Right atrium auricular region (tissue), 2 donors: ENCODE results near the gene KCP. TPM values are rescaled to one million over a fixed set of nuclear protein-coding genes. Genes with fewer than 3 reads are reported as not detected.

Experiments used
- DNase-seq: peaks from one replicate; pipeline ENCODE4 v3.0.0-alpha.2; 2019; ENCODE audit warnings: low spot score
- H3K27ac ChIP-seq, 2 donors: fragments of 200-600 bp; sonication (generic); 1 replicate in 1 of 2; 2 replicates in 1 of 2; pipeline ENCODE4 v1.5.1; 2016 to 2019
- H3K27me3 ChIP-seq, 2 donors: fragments of 200-600 bp; sonication (generic); one replicate each; pipeline versions ENCODE4 v1.5.1 to v1.6.0; 2017 to 2019
- H3K36me3 ChIP-seq: fragments of 200-600 bp; sonication (generic); one replicate; pipeline ENCODE4 v1.5.1; 2016
- H3K4me1 ChIP-seq, 2 donors: fragments of 200-600 bp; sonication (generic); one replicate each; pipeline versions ENCODE4 v1.5.1 to v1.6.0; 2017 to 2019
- H3K4me3 ChIP-seq, 2 donors: fragments of 200-600 bp; sonication (generic); 1 replicate in 1 of 2; 2 replicates in 1 of 2; pipeline ENCODE4 v1.5.1; 2017 to 2019; ENCODE audit warnings: mild to moderate bottlenecking in 1 of 2, moderate library complexity in 1 of 2
- H3K9me3 ChIP-seq, 2 donors: fragments of 200-600 bp; sonication (generic); one replicate each; pipeline ENCODE4 v1.5.1; 2019
- total RNA-seq, 2 donors: library from RNA; depleted of rRNA; stranded (reverse); fragments of >200 nt; gene quantifications; one replicate each; pipeline ENCODE4 v1.1.0, GENCODE V29; 2016
- TF ChIP-seq, protein P1 (sequence below), 2 donors: fragments of 200-600 bp; sonication (generic); IDR thresholded peaks; one replicate each; pipeline ENCODE4 v1.5.1; 2019; ENCODE audit warnings: antibody characterized with exemption in 2 of 2

Gene KCP
- total RNA-seq, 2 donors from 2014 or later, result not detected

DNA sequence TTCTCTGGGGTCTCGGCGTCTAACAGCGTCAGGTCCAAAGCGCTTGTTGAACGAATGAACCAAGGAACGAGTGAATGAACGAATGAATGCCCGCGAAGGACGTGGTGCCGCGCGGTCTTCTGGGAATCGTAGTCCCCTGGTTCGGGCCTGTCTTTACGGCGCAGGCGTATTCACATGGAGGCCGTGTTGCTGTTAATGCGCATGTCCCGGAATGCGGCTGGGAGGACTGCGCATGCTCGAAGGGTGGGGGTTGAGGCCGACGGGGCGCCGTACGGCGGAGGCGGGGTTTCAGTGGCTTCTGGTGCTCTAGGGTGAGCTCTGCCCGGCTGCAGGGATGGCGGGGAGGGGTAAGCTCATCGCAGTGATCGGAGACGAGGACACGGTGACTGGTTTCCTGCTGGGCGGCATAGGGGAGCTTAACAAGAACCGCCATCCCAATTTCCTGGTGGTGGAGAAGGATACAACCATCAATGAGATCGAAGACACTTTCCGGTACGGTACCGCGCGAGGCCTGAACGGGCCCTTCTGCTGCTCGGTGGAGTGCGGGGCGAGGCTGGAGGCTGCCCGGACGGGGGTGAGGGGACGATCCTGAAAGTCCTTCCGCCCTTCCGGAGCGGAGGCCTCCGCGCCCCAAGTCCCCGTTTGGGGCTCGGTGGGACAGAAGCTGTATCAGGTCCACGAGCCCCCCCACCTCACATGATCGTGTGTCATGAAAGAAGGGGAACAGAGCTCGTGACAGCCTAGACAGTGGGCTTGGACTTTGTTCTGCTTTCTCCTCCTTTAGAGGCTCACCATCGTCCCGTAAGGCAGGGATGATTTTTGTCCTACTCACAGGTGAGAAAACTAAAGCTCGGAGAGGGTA, 47.7 kb downstream of the KCP start, which contains the start of gene ATP6V1F:
ATP6V1F (plus strand) TSS at position 286 of the 862 bp plus-strand sequence; CDS start at position 335, 49 bp downstream.
- TF ChIP-seq, protein P1, sequence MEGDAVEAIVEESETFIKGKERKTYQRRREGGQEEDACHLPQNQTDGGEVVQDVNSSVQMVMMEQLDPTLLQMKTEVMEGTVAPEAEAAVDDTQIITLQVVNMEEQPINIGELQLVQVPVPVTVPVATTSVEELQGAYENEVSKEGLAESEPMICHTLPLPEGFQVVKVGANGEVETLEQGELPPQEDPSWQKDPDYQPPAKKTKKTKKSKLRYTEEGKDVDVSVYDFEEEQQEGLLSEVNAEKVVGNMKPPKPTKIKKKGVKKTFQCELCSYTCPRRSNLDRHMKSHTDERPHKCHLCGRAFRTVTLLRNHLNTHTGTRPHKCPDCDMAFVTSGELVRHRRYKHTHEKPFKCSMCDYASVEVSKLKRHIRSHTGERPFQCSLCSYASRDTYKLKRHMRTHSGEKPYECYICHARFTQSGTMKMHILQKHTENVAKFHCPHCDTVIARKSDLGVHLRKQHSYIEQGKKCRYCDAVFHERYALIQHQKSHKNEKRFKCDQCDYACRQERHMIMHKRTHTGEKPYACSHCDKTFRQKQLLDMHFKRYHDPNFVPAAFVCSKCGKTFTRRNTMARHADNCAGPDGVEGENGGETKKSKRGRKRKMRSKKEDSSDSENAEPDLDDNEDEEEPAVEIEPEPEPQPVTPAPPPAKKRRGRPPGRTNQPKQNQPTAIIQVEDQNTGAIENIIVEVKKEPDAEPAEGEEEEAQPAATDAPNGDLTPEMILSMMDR (IDR thresholded peaks at IDR 0.05), result no peak
- no peaks in the 10 kb centered on the region for H3K27me3 ChIP-seq
- peaks cover 0 to 51% of the 10 kb centered on the region in 2 donors for H3K4me1 ChIP-seq

DNA sequence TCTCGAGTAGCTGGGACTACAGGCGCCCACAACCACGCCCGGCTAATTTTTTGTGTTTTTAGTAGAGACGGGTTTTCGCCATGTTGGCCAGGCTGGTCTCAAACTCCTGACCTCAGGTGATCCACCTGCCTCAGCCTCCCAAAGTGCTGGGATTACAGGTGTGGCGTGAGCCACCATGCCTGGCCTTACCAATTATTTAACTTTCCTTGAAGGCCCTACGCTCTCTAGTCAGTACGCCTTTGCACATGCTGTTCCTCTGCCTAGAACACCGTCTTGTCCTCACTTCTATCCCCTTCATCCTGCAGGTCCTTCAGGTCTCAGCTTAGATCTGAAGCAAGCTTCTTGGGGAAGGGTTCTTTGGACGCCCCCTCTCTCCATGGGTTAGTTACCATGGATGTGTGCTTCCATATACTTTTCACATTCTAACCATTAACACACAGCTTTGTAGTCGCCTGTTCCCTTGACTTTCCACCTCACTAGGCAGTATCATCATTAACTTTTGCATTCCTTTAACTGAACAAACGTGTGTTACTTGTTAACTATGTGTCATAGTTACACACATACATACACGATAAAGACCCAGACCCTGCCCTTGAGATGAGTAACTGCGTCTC, 48.4 kb downstream of the KCP start:
- Histone ChIP-seq H3K4me3 (peak overlapping the region; percentile 87 to 89), H3K27ac (peak overlapping the region in 1 of 2 donors; percentile 77), H3K4me1 (peaks cover 0 to 51% of the 10 kb centered on the region in 2 donors), H3K36me3 (peaks cover 22% of the 10 kb centered on the region), H3K9me3 (no peaks in the 10 kb centered on the region), H3K27me3 (no peaks in the 10 kb centered on the region)
- DNase-seq, result no peak
- TF ChIP-seq, protein P1 (IDR thresholded peaks at IDR 0.05), result no peak

More for the DNA sequence above, 47.7 kb downstream of the KCP start, which contains the start of gene ATP6V1F:
- Histone ChIP-seq H3K4me3 (peak within 1 kb of the TSS; percentile 87 to 89), H3K36me3 (peaks cover 18% of the 10 kb centered on the region), H3K27ac (peak within 1 kb of the TSS; percentile 77 to 84), H3K9me3 (no peaks in the 10 kb centered on the region)
- peak; percentile 98 for DNase-seq

DNA sequence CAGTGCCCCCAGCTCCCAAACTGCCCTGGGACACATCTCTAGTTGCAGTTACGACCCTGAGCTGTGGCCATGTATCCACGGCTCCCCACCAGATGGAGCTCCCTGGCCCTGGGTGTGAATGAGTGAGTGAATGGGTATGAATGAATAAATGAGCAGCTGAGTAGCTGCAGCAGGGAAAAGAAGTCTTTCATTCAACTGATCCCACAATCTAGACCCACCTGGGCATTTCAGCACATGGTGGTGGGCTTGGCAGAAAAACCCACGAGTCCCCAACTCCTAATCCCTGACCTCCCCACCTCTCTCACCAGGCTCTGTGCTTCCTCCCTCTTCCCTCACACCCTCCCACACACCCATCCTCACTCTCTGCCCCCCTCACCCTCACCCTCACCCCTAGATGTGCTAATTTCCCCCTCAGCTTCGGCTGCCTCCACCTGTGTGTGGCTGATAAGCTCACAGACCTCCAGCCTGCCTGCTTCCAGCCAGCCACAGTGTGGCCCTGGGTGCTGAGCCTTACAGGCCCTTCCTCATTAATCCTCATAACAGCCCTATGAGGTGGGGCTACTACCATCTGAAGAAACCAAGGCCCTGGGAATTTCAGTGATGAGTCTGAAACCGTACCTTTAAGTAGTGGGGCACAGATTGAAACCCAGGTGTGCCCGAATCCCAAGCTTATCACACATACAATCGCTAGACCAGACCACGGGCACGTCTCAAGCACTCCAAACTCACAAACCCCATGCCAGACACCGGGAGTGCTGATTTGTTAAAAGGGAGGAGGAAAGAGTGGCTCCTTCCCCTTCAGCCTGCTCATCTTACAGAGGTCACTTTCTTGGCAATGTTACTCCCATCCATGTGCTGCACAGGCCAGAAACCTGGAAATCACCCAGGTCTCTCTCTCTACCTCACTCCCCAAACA, 50.1 kb downstream of the KCP start:
- Histone ChIP-seq H3K27me3 (no peaks in the 10 kb centered on the region), H3K36me3 (peaks cover 37% of the 10 kb centered on the region), H3K4me1 (peaks cover 0 to 51% of the 10 kb centered on the region in 2 donors), H3K9me3 (no peaks in the 10 kb centered on the region), H3K4me3 (no peak overlapping the region), H3K27ac (peak overlapping the region; percentile 65 to 73)
- TF ChIP-seq, protein P1 (IDR thresholded peaks at IDR 0.05), result peak in 1 of 2 donors; percentile 44
- no peak for DNase-seq

DNA sequence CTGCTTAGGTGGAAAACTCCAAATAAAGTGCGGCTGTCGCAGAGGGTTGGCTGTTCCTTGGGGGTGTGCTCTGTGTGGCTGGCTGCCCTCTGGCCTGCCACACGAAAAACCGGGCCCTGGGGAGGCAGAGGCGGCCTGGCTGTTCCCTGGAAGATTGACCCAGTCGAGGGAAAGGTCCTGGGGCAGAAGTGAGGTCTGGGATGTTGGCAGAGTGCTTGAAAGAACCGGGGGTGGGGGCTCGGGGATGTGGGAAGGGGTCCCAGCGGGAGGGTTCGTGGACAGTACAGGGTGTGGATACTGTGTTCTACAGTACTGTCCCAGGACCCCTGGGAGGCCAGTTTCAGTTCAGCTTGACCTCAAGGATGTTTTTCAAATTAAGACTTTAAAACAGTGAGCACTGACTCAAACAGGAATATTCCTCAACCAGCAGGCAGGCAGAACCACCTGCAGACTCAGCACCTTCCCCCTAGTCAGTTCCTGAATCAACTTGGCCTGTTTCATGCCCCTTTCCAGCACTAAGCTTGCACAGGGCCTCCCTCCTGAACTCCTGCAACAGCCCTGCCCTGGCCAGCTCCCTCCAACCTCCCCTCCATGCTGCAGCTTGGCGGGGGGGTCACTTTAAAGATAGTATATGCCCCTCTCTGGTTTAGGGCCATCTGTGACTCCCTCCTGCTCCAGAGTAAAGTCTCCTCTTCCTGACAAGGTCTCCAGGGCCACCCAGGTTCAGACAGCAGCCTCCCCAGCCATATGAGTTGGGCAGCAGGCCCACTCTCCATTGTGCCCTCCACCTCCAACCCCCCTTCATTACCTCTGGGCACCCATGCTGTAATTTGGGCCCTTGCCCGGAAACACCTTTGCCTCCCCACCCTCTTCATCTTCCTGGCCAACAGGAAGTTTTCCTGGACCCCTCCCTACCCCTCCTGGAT, 51.0 kb downstream of the KCP start:
- DNase-seq, result no peak
- H3K4me1 ChIP-seq, result peaks cover 0 to 51% of the 10 kb centered on the region in 2 donors
- peaks cover 39% of the 10 kb centered on the region for H3K36me3 ChIP-seq
- H3K27me3 ChIP-seq, result no peaks in the 10 kb centered on the region
- H3K4me3 ChIP-seq, result no peak overlapping the region
- TF ChIP-seq, protein P1 (IDR thresholded peaks at IDR 0.05), result no peak
- no peaks in the 10 kb centered on the region for H3K9me3 ChIP-seq
- peak overlapping the region; percentile 64 to 73 for H3K27ac ChIP-seq
